Measurements from ENCODE around the gene INPP4B.

INPP4B gene

GRCh38 chr4:142034101-142034500 is 812.0 kb downstream of the INPP4B start:
- Histone ChIP-seq H3K4ac (ENCODE audit: low read depth, low read length) (no peak overlapping the region), H4K8ac (ENCODE audit: low read depth, low read length) (no peak overlapping the region), H3K23ac (ENCODE audit: low read length) (no peak overlapping the region), H3K27ac (ENCODE audit: low read depth, low read length) (no peak overlapping the region), H3K14ac (ENCODE audit: low read length) (no peak overlapping the region), H2BK12ac (ENCODE audit: low read length) (no peak overlapping the region), H3K27me3 (ENCODE audit: insufficient read depth, low read length) (no peaks in the 10 kb centered on the region), H2AFZ (ENCODE audit: insufficient read depth, low read length, poor library complexity) (no peak overlapping the region), H3K4me3 (ENCODE audit: low read depth, low read length) (no peak overlapping the region), H3K9ac (ENCODE audit: low read length) (no peak overlapping the region), H2AK5ac (ENCODE audit: low read length) (no peak overlapping the region), H2BK120ac (ENCODE audit: insufficient read depth, low read length, poor library complexity) (no peak overlapping the region), H3K36me3 (ENCODE audit: control insufficient read depth in 1 of 2, insufficient read depth in 2 of 2, low read length in 2 of 2) (no peaks in the 10 kb centered on the region), H3K79me2 (ENCODE audit: control insufficient read depth, insufficient read depth, low read length, poor library complexity) (no peaks in the 10 kb centered on the region), H3K9me3 (ENCODE audit: insufficient read depth, low read depth, low read length) (peaks cover 2% of the 10 kb centered on the region), H3K4me1 (ENCODE audit: control insufficient read depth in 1 of 2, insufficient read depth in 2 of 2, low read length in 2 of 2) (no peaks in the 10 kb centered on the region), H3K79me1 (ENCODE audit: low read length) (no peaks in the 10 kb centered on the region), H2BK5ac (ENCODE audit: low read depth, low read length, poor library complexity) (no peak overlapping the region), H3K4me2 (ENCODE audit: low read length) (no peak overlapping the region), H4K12ac (ENCODE audit: low read depth, low read length) (no peak overlapping the region), H4K91ac (ENCODE audit: low read depth, low read length) (no peak overlapping the region), H3K18ac (ENCODE audit: low read length) (no peak overlapping the region)
- DNase-seq = no peak
- WGBS (ENCODE audit: extremely low coverage, insufficient coverage, insufficient read length) = no CpG with 5 or more reads among the region's 3 CpGs

- Histone ChIP-seq H3K4ac (ENCODE audit: low read depth, low read length) (no peak overlapping the region), H3K14ac (ENCODE audit: low read length) (no peak overlapping the region), H2AK5ac (ENCODE audit: low read length) (no peak overlapping the region), H2BK12ac (ENCODE audit: low read length) (no peak overlapping the region), H4K12ac (ENCODE audit: low read depth, low read length) (no peak overlapping the region), H3K79me2 (ENCODE audit: control insufficient read depth, insufficient read depth, low read length, poor library complexity) (no peaks in the 10 kb centered on the region), H3K9me3 (ENCODE audit: insufficient read depth, low read depth, low read length) (peaks cover 2% of the 10 kb centered on the region), H2BK120ac (ENCODE audit: insufficient read depth, low read length, poor library complexity) (no peak overlapping the region), H3K4me2 (ENCODE audit: low read length) (no peak overlapping the region), H3K23ac (ENCODE audit: low read length) (no peak overlapping the region), H3K36me3 (ENCODE audit: control insufficient read depth in 1 of 2, insufficient read depth in 2 of 2, low read length in 2 of 2) (no peaks in the 10 kb centered on the region), H4K8ac (ENCODE audit: low read depth, low read length) (no peak overlapping the region), H3K4me3 (ENCODE audit: low read depth, low read length) (no peak overlapping the region), H3K27ac (ENCODE audit: low read depth, low read length) (no peak overlapping the region), H3K4me1 (ENCODE audit: control insufficient read depth in 1 of 2, insufficient read depth in 2 of 2, low read length in 2 of 2) (no peaks in the 10 kb centered on the region), H3K79me1 (ENCODE audit: low read length) (no peaks in the 10 kb centered on the region), H3K18ac (ENCODE audit: low read length) (no peak overlapping the region), H3K27me3 (ENCODE audit: insufficient read depth, low read length) (no peaks in the 10 kb centered on the region), H4K91ac (ENCODE audit: low read depth, low read length) (no peak overlapping the region), H3K9ac (ENCODE audit: low read length) (no peak overlapping the region), H2AFZ (ENCODE audit: insufficient read depth, low read length, poor library complexity) (no peak overlapping the region), H2BK5ac (ENCODE audit: low read depth, low read length, poor library complexity) (no peak overlapping the region)
- no CpG with 5 or more reads among the region's 4 CpGs for WGBS (ENCODE audit: extremely low coverage, insufficient coverage, insufficient read length)
- DNase-seq = no peak
Measured at GRCh38 chr4:142030010-142030409, 816.1 kb downstream of the INPP4B start.

- H3K9ac ChIP-seq (ENCODE audit: low read length) = no peak overlapping the region
- no peaks in the 10 kb centered on the region for H3K9me3 ChIP-seq (ENCODE audit: insufficient read depth, low read depth, low read length)
- no peak overlapping the region for H3K23ac ChIP-seq (ENCODE audit: low read length)
- no peak overlapping the region for H2BK120ac ChIP-seq (ENCODE audit: insufficient read depth, low read length, poor library complexity)
- no peak overlapping the region for H3K14ac ChIP-seq (ENCODE audit: low read length)
- H3K4me3 ChIP-seq (ENCODE audit: low read depth, low read length) = no peak overlapping the region
- no CpG with 5 or more reads among the region's 2 CpGs for WGBS (ENCODE audit: extremely low coverage, insufficient coverage, insufficient read length)
- H2AFZ ChIP-seq (ENCODE audit: insufficient read depth, low read length, poor library complexity) = no peak overlapping the region
- H2BK12ac ChIP-seq (ENCODE audit: low read length) = no peak overlapping the region
- H4K8ac ChIP-seq (ENCODE audit: low read depth, low read length) = no peak overlapping the region
- no peak overlapping the region for H2AK5ac ChIP-seq (ENCODE audit: low read length)
- DNase-seq = no peak
- H3K4me1 ChIP-seq (ENCODE audit: control insufficient read depth in 1 of 2, insufficient read depth in 2 of 2, low read length in 2 of 2) = no peaks in the 10 kb centered on the region
- no peak overlapping the region for H4K12ac ChIP-seq (ENCODE audit: low read depth, low read length)
- no peak overlapping the region for H3K4ac ChIP-seq (ENCODE audit: low read depth, low read length)
- H3K36me3 ChIP-seq (ENCODE audit: control insufficient read depth in 1 of 2, insufficient read depth in 2 of 2, low read length in 2 of 2) = no peaks in the 10 kb centered on the region
- no peak overlapping the region for H4K91ac ChIP-seq (ENCODE audit: low read depth, low read length)
- no peaks in the 10 kb centered on the region for H3K27me3 ChIP-seq (ENCODE audit: insufficient read depth, low read length)
- no peak overlapping the region for H2BK5ac ChIP-seq (ENCODE audit: low read depth, low read length, poor library complexity)
- no peaks in the 10 kb centered on the region for H3K79me2 ChIP-seq (ENCODE audit: control insufficient read depth, insufficient read depth, low read length, poor library complexity)
- no peak overlapping the region for H3K4me2 ChIP-seq (ENCODE audit: low read length)
- no peak overlapping the region for H3K18ac ChIP-seq (ENCODE audit: low read length)
- no peak overlapping the region for H3K27ac ChIP-seq (ENCODE audit: low read depth, low read length)
- no peaks in the 10 kb centered on the region for H3K79me1 ChIP-seq (ENCODE audit: low read length)
Measured at GRCh38 chr4:142021761-142022160, 824.3 kb downstream of the INPP4B start.

GRCh38 chr4:142021181-142021580 is 824.9 kb downstream of the INPP4B start:
- Histone ChIP-seq H3K79me1 (ENCODE audit: low read length) (no peaks in the 10 kb centered on the region), H3K27ac (ENCODE audit: low read depth, low read length) (no peak overlapping the region), H2AFZ (ENCODE audit: insufficient read depth, low read length, poor library complexity) (no peak overlapping the region), H3K23ac (ENCODE audit: low read length) (no peak overlapping the region), H2BK12ac (ENCODE audit: low read length) (no peak overlapping the region), H2AK5ac (ENCODE audit: low read length) (no peak overlapping the region), H3K79me2 (ENCODE audit: control insufficient read depth, insufficient read depth, low read length, poor library complexity) (no peaks in the 10 kb centered on the region), H2BK120ac (ENCODE audit: insufficient read depth, low read length, poor library complexity) (no peak overlapping the region), H3K4ac (ENCODE audit: low read depth, low read length) (no peak overlapping the region), H4K12ac (ENCODE audit: low read depth, low read length) (no peak overlapping the region), H3K4me3 (ENCODE audit: low read depth, low read length) (no peak overlapping the region), H3K27me3 (ENCODE audit: insufficient read depth, low read length) (no peaks in the 10 kb centered on the region), H3K4me1 (ENCODE audit: control insufficient read depth in 1 of 2, insufficient read depth in 2 of 2, low read length in 2 of 2) (no peaks in the 10 kb centered on the region), H2BK5ac (ENCODE audit: low read depth, low read length, poor library complexity) (no peak overlapping the region), H3K18ac (ENCODE audit: low read length) (no peak overlapping the region), H4K91ac (ENCODE audit: low read depth, low read length) (no peak overlapping the region), H3K9me3 (ENCODE audit: insufficient read depth, low read depth, low read length) (no peaks in the 10 kb centered on the region), H4K8ac (ENCODE audit: low read depth, low read length) (no peak overlapping the region), H3K9ac (ENCODE audit: low read length) (no peak overlapping the region), H3K4me2 (ENCODE audit: low read length) (no peak overlapping the region), H3K36me3 (ENCODE audit: control insufficient read depth in 1 of 2, insufficient read depth in 2 of 2, low read length in 2 of 2) (no peaks in the 10 kb centered on the region), H3K14ac (ENCODE audit: low read length) (no peak overlapping the region)
- no CpG with 5 or more reads among the region's 1 CpG for WGBS (ENCODE audit: extremely low coverage, insufficient coverage, insufficient read length)
- DNase-seq = peak in 1 of 2 donors; percentile 32
